HepG2 (cell line): ENCODE results near the gene DLL3. TPM values are rescaled to one million over a fixed set of nuclear protein-coding genes. Genes with fewer than 3 reads are reported as not detected.

Experiments used
- ASH2L ChIP-seq: fragments of 300-600, 200-600 bp; sonication (generic); IDR thresholded peaks from 2 replicates; pipeline ENCODE4 v1.7.0; 2017; ENCODE audit warnings: low read depth, mild to moderate bottlenecking, moderate library complexity, mixed read lengths, low read length; ENCODE audit not compliant: insufficient read length
- BRCA1 ChIP-seq: sonication (generic); formaldehyde crosslinking; IDR thresholded peaks from 2 replicates; pipeline ENCODE4 v1.4.0; 2020; ENCODE audit warnings: missing genetic modification reagents
- CBX2 ChIP-seq, 2 experiments: fragments of 200-600 bp in 1 of 2; sonication (generic); formaldehyde crosslinking in 1 of 2; IDR thresholded peaks; 2 replicates each; pipeline versions ENCODE4 v1.7.0 to v1.8.1; 2018 to 2022; ENCODE audit warnings: low read depth in 2 of 2, low read length in 1 of 2, mild to moderate bottlenecking in 1 of 2, missing genetic modification reagents in 1 of 2
- CENPX ChIP-seq: sonication (generic); formaldehyde crosslinking; IDR thresholded peaks from 2 replicates; pipeline ENCODE4 v1.9.0; 2021; ENCODE audit warnings: mild to moderate bottlenecking, missing genetic modification reagents, moderate library complexity
- ELK4 ChIP-seq: sonication (generic); formaldehyde crosslinking; IDR thresholded peaks from 2 replicates; pipeline ENCODE4 v1.9.0; 2021; ENCODE audit warnings: missing genetic modification reagents, borderline replicate concordance
- ERF ChIP-seq: IDR thresholded peaks from 2 replicates; pipeline ENCODE4 v1.6.1; 2018; ENCODE audit warnings: missing biosample characterization, missing genetic modification reagents
- HMGXB3 ChIP-seq: sonication (generic); formaldehyde crosslinking; IDR thresholded peaks from 2 replicates; pipeline ENCODE4 v1.4.0; 2020; ENCODE audit warnings: missing genetic modification reagents, borderline replicate concordance
- KDM4B ChIP-seq: sonication (generic); formaldehyde crosslinking; IDR thresholded peaks from 2 replicates; pipeline ENCODE4 v1.4.0; 2020; ENCODE audit warnings: missing genetic modification reagents
- NFRKB ChIP-seq: fragments of 450-650 bp; IDR thresholded peaks from 2 replicates; pipeline ENCODE4 v1.6.1; 2017
- POLR2AphosphoS2 ChIP-seq: IDR thresholded peaks from 2 replicates; pipeline ENCODE4 v1.6.1; 2011; ENCODE audit warnings: low read depth, low read length, improper control_type of control experiment
- POLR2AphosphoS5 ChIP-seq: IDR thresholded peaks from 2 replicates; pipeline ENCODE4 v1.6.1; 2012; ENCODE audit warnings: low read depth, low read length
- PPARG ChIP-seq: conservative IDR thresholded peaks from 2 replicates; pipeline ENCODE4 v1.6.1; 2016; ENCODE audit warnings: missing biosample characterization, missing genetic modification reagents
- REPIN1 ChIP-seq: sonication (generic); formaldehyde crosslinking; IDR thresholded peaks from 2 replicates; pipeline ENCODE4 v1.8.0; 2022; ENCODE audit warnings: missing genetic modification reagents, low read depth, mild to moderate bottlenecking, borderline replicate concordance
- SATB2 ChIP-seq: sonication (generic); formaldehyde crosslinking; IDR thresholded peaks from 2 replicates; pipeline ENCODE4 v1.5.0; 2020; ENCODE audit warnings: missing genetic modification reagents
- SETDB1 ChIP-seq: sonication (generic); formaldehyde crosslinking; IDR thresholded peaks from 2 replicates; pipeline ENCODE4 v1.5.1; 2020; ENCODE audit warnings: missing genetic modification reagents, mild to moderate bottlenecking, borderline replicate concordance
- SIX4 ChIP-seq: sonication (generic); formaldehyde crosslinking; IDR thresholded peaks from 2 replicates; pipeline ENCODE4 v1.4.0; 2020; ENCODE audit warnings: missing genetic modification reagents
- TOPORS ChIP-seq: sonication (generic); formaldehyde crosslinking; IDR thresholded peaks from 2 replicates; pipeline ENCODE4 v1.8.0; 2023; ENCODE audit warnings: mild to moderate bottlenecking, missing genetic modification reagents
- ZNF281 ChIP-seq: sonication (generic); formaldehyde crosslinking; IDR thresholded peaks from 2 replicates; pipeline ENCODE4 v1.4.0; 2020; ENCODE audit warnings: missing genetic modification reagents, borderline replicate concordance
- ZNF3 ChIP-seq: IDR thresholded peaks from 2 replicates; pipeline ENCODE4 v1.7.0; 2017; ENCODE audit warnings: inconsistent platforms
- ZNF460 ChIP-seq: sonication (generic); formaldehyde crosslinking; IDR thresholded peaks from 2 replicates; pipeline ENCODE4 v1.5.1; 2020; ENCODE audit warnings: missing genetic modification reagents, mild to moderate bottlenecking, borderline replicate concordance
- ZNF777 ChIP-seq: sonication (generic); formaldehyde crosslinking; IDR thresholded peaks from 2 replicates; pipeline ENCODE4 v1.4.0; 2020; ENCODE audit warnings: missing genetic modification reagents
- ZSCAN12 ChIP-seq: sonication (generic); formaldehyde crosslinking; IDR thresholded peaks from 2 replicates; pipeline ENCODE4 v1.9.0; 2021; ENCODE audit warnings: mild to moderate bottlenecking, missing genetic modification reagents
- ZSCAN22 ChIP-seq: sonication (generic); formaldehyde crosslinking; IDR thresholded peaks from 2 replicates; pipeline ENCODE4 v1.4.0; 2020; ENCODE audit warnings: mild to moderate bottlenecking, missing genetic modification reagents
- polyA plus RNA-seq, 8 experiments: library from polyadenylated mRNA; depleted of rRNA in 3 of 8; stranded (reverse) in 7 of 8; unstranded in 1 of 8; fragments of >200 nt; fragmentation: Illumina TruSeq in 4 of 8; extraction: Trizol in 4 of 8; gene quantifications; 2 replicates each; pipeline versions ENCODE4 v1.2.1 to v1.2.3, GENCODE V29; 2011 to 2016; ENCODE audit warnings: low read depth in 4 of 8, missing spikeins in 1 of 8, mixed read lengths in 1 of 8; ENCODE audit not compliant: insufficient read depth in 1 of 8
- total RNA-seq, 5 experiments: library from RNA; depleted of rRNA; stranded (reverse); fragments of >200 nt; fragmentation: Illumina TruSeq; extraction: Trizol; gene quantifications; 2 replicates each; pipeline ENCODE4 v1.2.3, GENCODE V29; 2016; ENCODE audit warnings: low read depth in 1 of 5

Gene DLL3
- total and polyA plus RNA-seq, 2 of the 13 experiments (the other 11 are each of a cell fraction or from before 2014, with no cell fraction given), result 0.35 to 0.55 TPM

- no peak for TF ChIP-seq ELK4 (CRISPR knock-in tag)
- TF ChIP-seq ASH2L, result peak; percentile 82
- no peak for TF ChIP-seq ZNF281
- no peak for TF ChIP-seq ZNF460 (CRISPR knock-in tag)
- TF ChIP-seq SETDB1, result no peak
- TF ChIP-seq PPARG (CRISPR knock-in tag), result no peak
- no peak; the same call in 1 of the 2 replicates for TF ChIP-seq ZSCAN22 (CRISPR knock-in tag)
- no peak for TF ChIP-seq TOPORS (CRISPR knock-in tag)
- peak; percentile 84 for TF ChIP-seq POLR2AphosphoS5
- no peak for TF ChIP-seq NFRKB
- no peak for TF ChIP-seq BRCA1 (CRISPR knock-in tag)
- no peak for TF ChIP-seq HMGXB3 (CRISPR knock-in tag)
- no peak for TF ChIP-seq ZNF3 (CRISPR knock-in tag)
- TF ChIP-seq SIX4 (CRISPR knock-in tag), result no peak
- TF ChIP-seq ZNF777 (CRISPR knock-in tag), result no peak; the same call in 1 of the 2 replicates
- TF ChIP-seq CENPX (CRISPR knock-in tag), result no peak
- no peak for TF ChIP-seq ZSCAN12 (CRISPR knock-in tag)
- no peak for TF ChIP-seq CBX2 (IDR thresholded peaks at IDR 0.05; ENCODE audit: low read depth, low read length)
- TF ChIP-seq CBX2 (CRISPR knock-in tag; IDR thresholded peaks at IDR 0.05; ENCODE audit: low read depth), result no peak
- TF ChIP-seq SATB2 (CRISPR knock-in tag), result no peak
- TF ChIP-seq POLR2AphosphoS2, result no peak
- TF ChIP-seq ERF (CRISPR knock-in tag), result peak; percentile 72; the same call in 1 of the 2 replicates
- no peak for TF ChIP-seq REPIN1 (CRISPR knock-in tag)
- no peak for TF ChIP-seq KDM4B (CRISPR knock-in tag)
Observed at GRCh38 chr19:39532233-39533002, 33.7 kb downstream of the DLL3 start, which contains the start of gene EID2B (continued).
